ENCODE measurements around the gene ZBTB7A.

DNA sequence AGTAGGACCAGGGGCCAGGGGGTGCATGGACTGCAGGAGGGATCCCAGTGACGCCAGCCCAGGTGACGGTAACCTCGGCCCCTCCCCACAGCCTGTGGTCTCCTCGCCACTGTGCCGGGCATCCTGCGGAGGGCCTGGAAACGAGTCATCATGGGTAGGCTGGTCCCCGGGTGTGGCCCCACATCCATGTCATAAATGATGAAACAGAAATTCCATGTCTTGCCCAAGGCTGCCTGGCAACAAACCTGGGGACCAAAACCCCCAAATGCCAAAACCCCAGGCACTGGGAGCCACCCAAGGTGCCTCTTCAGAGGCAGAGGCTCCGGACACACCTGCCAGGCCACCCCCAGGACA lies 36.4 kb upstream of the ZBTB7A start:
- TF ChIP-seq CTCF (conservative IDR thresholded peaks at IDR 0.05; ENCODE audit: low read length) (no peak), EZH2phosphoT487 (IDR thresholded peaks at IDR 0.05; ENCODE audit: borderline replicate concordance) (no peak)

All from Loucy (cell line).